Tibial nerve (tissue), 4 donors: ENCODE measurements around the gene PWWP2B. TPM values are rescaled to one million over a fixed set of nuclear protein-coding genes. Genes with fewer than 3 reads are reported as not detected.

Experiments
- DNase-seq, 2 donors: peaks; one replicate each; pipeline ENCODE4 v3.0.0-alpha.2; 2019; ENCODE audit warnings: low spot score in 2 of 2
- H3K27ac ChIP-seq, 4 donors: fragments of 200-600 bp; sonication (generic) in 3 of 4; one replicate each; pipeline ENCODE4 v1.5.1; 2017 to 2019; ENCODE audit warnings: mild to moderate bottlenecking in 1 of 4
- H3K27me3 ChIP-seq, 2 donors: fragments of 200-600 bp; sonication (generic) in 1 of 2; one replicate each; pipeline versions ENCODE4 v1.5.1 to v1.6.0; 2017 to 2019
- H3K36me3 ChIP-seq, 3 donors: fragments of 200-600 bp; sonication (generic); one replicate each; pipeline ENCODE4 v1.5.1; 2018 to 2019
- H3K4me1 ChIP-seq, 4 donors: fragments of 200-600 bp; sonication (generic) in 3 of 4; one replicate each; pipeline ENCODE4 v1.5.1; 2017 to 2019
- H3K4me3 ChIP-seq, 4 donors: fragments of 200-600 bp; sonication (generic) in 3 of 4; one replicate each; pipeline ENCODE4 v1.5.1; 2017 to 2019; ENCODE audit warnings: mild to moderate bottlenecking in 1 of 4, moderate library complexity in 1 of 4
- H3K9me3 ChIP-seq, 4 donors: fragments of 200-600 bp; sonication (generic) in 3 of 4; one replicate each; pipeline ENCODE4 v1.5.1; 2017 to 2019
- CTCF ChIP-seq, 5 experiments: fragments of 200-600 bp in 3 of 5; fragments of 450-650 bp in 2 of 5; sonication (generic) in 3 of 5; IDR thresholded peaks; one replicate each; pipeline ENCODE4 v1.5.1; 2016 to 2019; ENCODE audit warnings: antibody characterized with exemption in 5 of 5, mild to moderate bottlenecking in 3 of 5, moderate library complexity in 2 of 5
- EP300 ChIP-seq, 2 donors: sonication (generic); formaldehyde crosslinking; IDR thresholded peaks; one replicate each; pipeline ENCODE4 v1.6.1; 2017; ENCODE audit warnings: antibody characterized with exemption in 2 of 2, mild to moderate bottlenecking in 1 of 2
- POLR2A ChIP-seq, 2 donors: fragments of 450-650 bp; IDR thresholded peaks; one replicate each; pipeline ENCODE4 v1.6.1; 2017; ENCODE audit warnings: antibody characterized with exemption in 2 of 2, mild to moderate bottlenecking in 2 of 2, moderate library complexity in 2 of 2
- WGBS, 2 donors: methylation state at CpG; one replicate each; pipeline ENCODE4 v1.1.5; 2018; 5-methylcytosine and 5-hydroxymethylcytosine counted together
- total RNA-seq, 4 donors: library from RNA; depleted of rRNA; stranded (reverse); fragments of >200 nt; gene quantifications; one replicate each; pipeline ENCODE4 v1.1.0, GENCODE V29; 2016

The PWWP2B gene
- total RNA-seq, 4 donors from 2014 or later = 12.6 to 23.7 (median 15.1) TPM

- Histone ChIP-seq H3K27ac (no peak overlapping the region), H3K36me3 (peaks cover 0 to 55% (median 0%) of the 10 kb centered on the region in 3 donors), H3K9me3 (no peaks in the 10 kb centered on the region), H3K4me3 (no peak overlapping the region), H3K27me3 (no peaks in the 10 kb centered on the region), H3K4me1 (peaks cover 0 to 4% (median 0%) of the 10 kb centered on the region in 4 donors)
- TF ChIP-seq CTCF (IDR thresholded peaks at IDR 0.05) (no peak), EP300 (IDR thresholded peaks at IDR 0.05) (no peak), POLR2A (IDR thresholded peaks at IDR 0.05) (no peak)
- WGBS, 2 donors = 85% methylated on average over 14 to 15 of the region's 15 CpGs
- no peak for DNase-seq
These were observed 33.6 kb upstream of the PWWP2B start for GRCh38 chr10:132363376-132363775.

DNA sequence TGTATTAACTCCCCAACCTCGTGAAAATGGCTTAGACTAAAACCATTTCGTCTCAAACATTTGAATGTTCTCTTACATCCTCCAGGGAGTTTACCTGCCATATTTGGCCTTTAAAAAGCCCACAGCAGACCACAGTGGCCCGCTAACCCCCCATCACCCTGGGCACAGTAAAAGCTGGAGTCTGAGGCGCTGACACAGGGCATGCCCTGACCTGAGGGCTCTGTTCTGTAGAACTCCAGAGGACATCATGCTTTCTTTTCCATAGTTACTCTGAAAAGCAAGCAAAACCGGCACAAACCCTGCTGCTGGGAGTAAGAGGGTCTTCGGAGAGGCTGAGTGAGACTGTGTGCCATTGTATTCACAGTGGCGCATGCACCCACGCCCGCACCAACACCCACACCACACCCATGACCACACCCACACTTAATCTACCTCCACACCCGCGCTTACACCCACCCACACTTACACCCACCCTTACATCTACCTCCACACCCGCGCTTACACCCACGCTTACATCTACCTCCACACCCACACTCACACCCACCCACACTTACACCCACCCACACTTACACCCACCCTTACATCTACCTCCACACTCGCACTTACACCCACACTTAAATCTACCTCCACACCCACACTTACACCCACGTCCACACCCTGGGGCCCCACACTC lies 32.9 kb upstream of the PWWP2B start:
- Histone ChIP-seq H3K27me3 (no peaks in the 10 kb centered on the region), H3K4me1 (peaks cover 0 to 4% (median 0%) of the 10 kb centered on the region in 4 donors), H3K9me3 (no peaks in the 10 kb centered on the region), H3K36me3 (peaks cover 0 to 62% (median 0%) of the 10 kb centered on the region in 3 donors), H3K4me3 (no peak overlapping the region), H3K27ac (no peak overlapping the region)
- WGBS, 2 donors = 57 to 58% methylated on average over 15 to 16 of the region's 16 CpGs
- no peak for DNase-seq
- TF ChIP-seq EP300 (IDR thresholded peaks at IDR 0.05) = no peak
- no peak for TF ChIP-seq CTCF (IDR thresholded peaks at IDR 0.05)
- no peak for TF ChIP-seq POLR2A (IDR thresholded peaks at IDR 0.05)

DNA sequence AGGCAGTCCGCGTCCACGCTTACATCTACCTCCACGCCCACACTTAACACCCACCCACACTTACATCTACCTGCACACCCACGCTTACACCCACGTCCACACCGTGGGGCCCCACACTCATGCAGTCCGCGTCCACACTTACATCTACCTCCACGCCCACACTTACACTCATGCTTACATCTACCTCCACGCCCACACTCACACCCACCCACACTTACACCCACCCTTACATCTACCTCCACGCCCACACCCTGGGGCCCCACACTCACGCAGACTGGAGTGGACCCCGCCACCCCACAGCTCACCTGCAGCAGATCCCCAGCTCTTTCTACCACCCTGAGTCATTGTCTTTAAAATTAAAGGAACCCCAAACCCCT lies 32.4 kb upstream of the PWWP2B start:
- Histone ChIP-seq H3K27ac (no peak overlapping the region), H3K27me3 (no peaks in the 10 kb centered on the region), H3K4me1 (peaks cover 0 to 2% (median 0%) of the 10 kb centered on the region in 4 donors), H3K36me3 (peaks cover 0 to 64% (median 0%) of the 10 kb centered on the region in 3 donors), H3K9me3 (no peaks in the 10 kb centered on the region), H3K4me3 (no peak overlapping the region)
- no peak for TF ChIP-seq CTCF (IDR thresholded peaks at IDR 0.05)
- no peak for TF ChIP-seq EP300 (IDR thresholded peaks at IDR 0.05)
- no peak for TF ChIP-seq POLR2A (IDR thresholded peaks at IDR 0.05)
- WGBS, 2 donors = 64 to 71% methylated on average over 11 to 12 of the region's 14 CpGs
- no peak for DNase-seq

DNA sequence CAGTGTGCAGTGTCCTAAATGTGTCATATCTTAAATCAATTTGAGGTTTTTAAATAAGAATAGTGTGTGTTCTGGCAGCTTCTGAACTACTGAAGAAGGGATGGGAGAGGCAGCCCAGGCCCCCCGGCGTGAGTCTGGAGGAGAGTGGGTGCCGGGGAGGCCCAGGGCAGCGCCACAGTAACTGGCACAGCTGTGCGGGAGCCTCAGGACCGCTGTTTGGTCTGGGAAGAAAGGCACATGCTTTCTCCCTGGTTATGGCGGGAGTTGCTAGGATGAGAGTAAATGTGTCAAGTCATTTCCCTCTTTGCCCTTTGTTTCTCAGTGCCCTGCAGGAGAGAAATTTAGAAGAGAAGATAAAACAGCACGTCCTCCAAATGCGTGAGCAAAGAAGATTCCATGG lies 31.9 kb upstream of the PWWP2B start:
- H3K4me3 ChIP-seq = no peak overlapping the region
- H3K27ac ChIP-seq = no peak overlapping the region
- no peaks in the 10 kb centered on the region for H3K9me3 ChIP-seq
- peaks cover 0 to 64% (median 0%) of the 10 kb centered on the region in 3 donors for H3K36me3 ChIP-seq
- no peaks in the 10 kb centered on the region for H3K27me3 ChIP-seq
- no peak for TF ChIP-seq CTCF (IDR thresholded peaks at IDR 0.05)
- no peak for TF ChIP-seq EP300 (IDR thresholded peaks at IDR 0.05)
- no peak for TF ChIP-seq POLR2A (IDR thresholded peaks at IDR 0.05)
- WGBS, 2 donors = 86 to 91% methylated on average over 9 of the region's 9 CpGs
- no peak for DNase-seq
- H3K4me1 ChIP-seq = no peaks in the 10 kb centered on the region

- TF ChIP-seq POLR2A (IDR thresholded peaks at IDR 0.05) (no peak), EP300 (IDR thresholded peaks at IDR 0.05) (no peak), CTCF (IDR thresholded peaks at IDR 0.05) (no peak)
- Histone ChIP-seq H3K27ac (no peak overlapping the region), H3K36me3 (peaks cover 0 to 64% (median 0%) of the 10 kb centered on the region in 3 donors), H3K4me1 (no peaks in the 10 kb centered on the region), H3K9me3 (no peaks in the 10 kb centered on the region), H3K4me3 (no peak overlapping the region), H3K27me3 (no peaks in the 10 kb centered on the region)
- DNase-seq = no peak
- whole genome bisulfite sequencing, 2 donors = 90 to 92% methylated on average over 8 of the region's 8 CpGs
These were observed 31.0 kb upstream of the PWWP2B start for GRCh38 chr10:132366006-132366405.
